B cell (primary cell): ENCODE results near the gene SERHL2.
"Not testable (repeated sequence)": the region's sequence is repeated elsewhere in the genome, so short reads cannot be mapped to it uniquely, and the experiment has no call there.

ENCODE experiments used
- CTCF ChIP-seq: fragments of 200-600 bp; IDR thresholded peaks from one replicate; pipeline ENCODE4 v1.8.0; 2022; ENCODE audit warnings: antibody characterized with exemption, mild to moderate bottlenecking
- EZH2 ChIP-seq: IDR thresholded peaks from 2 replicates; pipeline ENCODE4 v1.6.1; 2012; ENCODE audit warnings: borderline replicate concordance, low read depth, mild to moderate bottlenecking, moderate library complexity, low read length; ENCODE audit not compliant: insufficient read depth, poor library complexity, severe bottlenecking

- not testable (repeated sequence) for TF ChIP-seq CTCF, EZH2
Measured at GRCh38 chr22:42548126-42548525, 5.6 kb upstream of the SERHL2 start.
